ENCODE measurements around the gene CHST14. TPM values are rescaled to one million over a fixed set of nuclear protein-coding genes. Genes with fewer than 3 reads are reported as not detected.

CHST14 gene
- total RNA-seq, 1 experiment from 2014 or later: 30.2 TPM

- H3K27ac ChIP-seq: no peak overlapping the region
- peaks cover 3% of the 10 kb centered on the region for H3K4me1 ChIP-seq (replicated peaks)
Observed at GRCh38 chr15:40460404-40460803, 10.4 kb upstream of the CHST14 start.

GRCh38 chr15:40461958-40462357, 8.8 kb upstream of the CHST14 start:
- Histone ChIP-seq H3K9me3 (replicated peaks) (no peaks in the 10 kb centered on the region), H3K36me3 (peaks cover 54% of the 10 kb centered on the region), H3K4me1 (replicated peaks) (peaks cover 7% of the 10 kb centered on the region), H3K27me3 (replicated peaks) (no peaks in the 10 kb centered on the region), H3K27ac (no peak overlapping the region), H3K4me3 (no peak overlapping the region)
- no peak for DNase-seq (ENCODE audit: low read depth in 1 of 2, low spot score in 2 of 2)

More at GRCh38 chr15:40460404-40460803, 10.4 kb upstream of the CHST14 start:
- Histone ChIP-seq H3K9me3 (replicated peaks) (no peaks in the 10 kb centered on the region), H3K27me3 (replicated peaks) (no peaks in the 10 kb centered on the region), H3K4me3 (no peak overlapping the region), H3K36me3 (peaks cover 43% of the 10 kb centered on the region)
- no peak for DNase-seq (ENCODE audit: low read depth in 1 of 2, low spot score in 2 of 2)

GRCh38 chr15:40463279-40463678, 7.5 kb upstream of the CHST14 start:
- Histone ChIP-seq H3K36me3 (peaks cover 57% of the 10 kb centered on the region), H3K4me3 (no peak overlapping the region), H3K9me3 (replicated peaks) (no peaks in the 10 kb centered on the region), H3K27ac (no peak overlapping the region), H3K27me3 (replicated peaks) (no peaks in the 10 kb centered on the region), H3K4me1 (replicated peaks) (peaks cover 9% of the 10 kb centered on the region)
- no peak for DNase-seq (ENCODE audit: low read depth in 1 of 2, low spot score in 2 of 2)

GRCh38 chr15:40463886-40464545, 6.8 kb upstream of the CHST14 start:
- no peak for DNase-seq (ENCODE audit: low read depth in 1 of 2, low spot score in 2 of 2)
- peaks cover 53% of the 10 kb centered on the region for H3K36me3 ChIP-seq

GRCh38 chr15:40464595-40465185, 6.1 kb upstream of the CHST14 start:
- Histone ChIP-seq H3K36me3 (peaks cover 46% of the 10 kb centered on the region), H3K4me1 (replicated peaks) (peaks cover 10% of the 10 kb centered on the region), H3K27me3 (replicated peaks) (no peaks in the 10 kb centered on the region), H3K4me3 (no peak overlapping the region), H3K27ac (no peak overlapping the region), H3K9me3 (replicated peaks) (no peaks in the 10 kb centered on the region)
- no peak for DNase-seq (ENCODE audit: low read depth in 1 of 2, low spot score in 2 of 2)

More at GRCh38 chr15:40463886-40464545, 6.8 kb upstream of the CHST14 start:
- no peaks in the 10 kb centered on the region for H3K9me3 ChIP-seq (replicated peaks)
- H3K4me3 ChIP-seq: no peak overlapping the region
- H3K4me1 ChIP-seq (replicated peaks): peaks cover 9% of the 10 kb centered on the region
- no peak overlapping the region for H3K27ac ChIP-seq
- H3K27me3 ChIP-seq (replicated peaks): no peaks in the 10 kb centered on the region

GRCh38 chr15:40465939-40466338, 4.8 kb upstream of the CHST14 start:
- DNase-seq (ENCODE audit: low read depth in 1 of 2, low spot score in 2 of 2): no peak
- H3K27ac ChIP-seq: no peak overlapping the region

GRCh38 chr15:40466426-40467260, 4.1 kb upstream of the CHST14 start:
- H3K36me3 ChIP-seq: peaks cover 51% of the 10 kb centered on the region
- H3K27ac ChIP-seq: no peak overlapping the region
- peaks cover 25% of the 10 kb centered on the region for H3K4me1 ChIP-seq (replicated peaks)
- no peak for DNase-seq (ENCODE audit: low read depth in 1 of 2, low spot score in 2 of 2)
- no peaks in the 10 kb centered on the region for H3K27me3 ChIP-seq (replicated peaks)
- H3K4me3 ChIP-seq: no peak overlapping the region
- no peaks in the 10 kb centered on the region for H3K9me3 ChIP-seq (replicated peaks)

More at GRCh38 chr15:40465939-40466338, 4.8 kb upstream of the CHST14 start:
- Histone ChIP-seq H3K4me3 (no peak overlapping the region), H3K9me3 (replicated peaks) (no peaks in the 10 kb centered on the region), H3K36me3 (peaks cover 45% of the 10 kb centered on the region), H3K4me1 (replicated peaks) (peaks cover 20% of the 10 kb centered on the region), H3K27me3 (replicated peaks) (no peaks in the 10 kb centered on the region)

- H3K9me3 ChIP-seq (replicated peaks): no peaks in the 10 kb centered on the region
- no peak overlapping the region for H3K4me3 ChIP-seq
- peaks cover 51% of the 10 kb centered on the region for H3K36me3 ChIP-seq
- peaks cover 31% of the 10 kb centered on the region for H3K4me1 ChIP-seq (replicated peaks)
- H3K27ac ChIP-seq: no peak overlapping the region
- H3K27me3 ChIP-seq (replicated peaks): no peaks in the 10 kb centered on the region
- no peak for DNase-seq (ENCODE audit: low read depth in 1 of 2, low spot score in 2 of 2)
Observed at GRCh38 chr15:40467261-40467615, 3.5 kb upstream of the CHST14 start.

- Histone ChIP-seq H3K9me3 (replicated peaks) (no peaks in the 10 kb centered on the region), H3K27ac (no peak overlapping the region), H3K4me1 (replicated peaks) (peaks cover 37% of the 10 kb centered on the region), H3K27me3 (replicated peaks) (no peaks in the 10 kb centered on the region), H3K4me3 (no peak overlapping the region), H3K36me3 (peaks cover 44% of the 10 kb centered on the region)
- DNase-seq (ENCODE audit: low read depth in 1 of 2, low spot score in 2 of 2): no peak
Observed at GRCh38 chr15:40468898-40469331, 1.9 kb upstream of the CHST14 start.

GRCh38 chr15:40469776-40470390, 901 bp upstream of the CHST14 start:
- H3K4me1 ChIP-seq (replicated peaks): peaks cover 37% of the 10 kb centered on the region
- DNase-seq (ENCODE audit: low read depth in 1 of 2, low spot score in 2 of 2): peak in 1 of 2 experiments; percentile 12
- no peak overlapping the region for H3K4me3 ChIP-seq
- H3K9me3 ChIP-seq (replicated peaks): no peaks in the 10 kb centered on the region
- H3K36me3 ChIP-seq: peaks cover 34% of the 10 kb centered on the region
- H3K27me3 ChIP-seq (replicated peaks): no peaks in the 10 kb centered on the region
- H3K27ac ChIP-seq: peak overlapping the region; percentile 74

GRCh38 chr15:40471105-40471807, 472 bp downstream of the CHST14 start:
- peak; percentile 53 to 55 for DNase-seq (ENCODE audit: low read depth in 1 of 2, low spot score in 2 of 2)
- Histone ChIP-seq H3K4me3 (peak overlapping the region; percentile 73), H3K36me3 (peaks cover 25% of the 10 kb centered on the region), H3K27ac (peak overlapping the region; percentile 74), H3K9me3 (replicated peaks) (no peaks in the 10 kb centered on the region), H3K4me1 (replicated peaks) (peaks cover 37% of the 10 kb centered on the region), H3K27me3 (replicated peaks) (no peaks in the 10 kb centered on the region)

- Histone ChIP-seq H3K9me3 (replicated peaks) (no peaks in the 10 kb centered on the region), H3K4me3 (peak overlapping the region; percentile 73), H3K4me1 (replicated peaks) (peaks cover 32% of the 10 kb centered on the region), H3K27me3 (replicated peaks) (no peaks in the 10 kb centered on the region), H3K36me3 (peaks cover 20% of the 10 kb centered on the region), H3K27ac (peak overlapping the region; percentile 74; the same call in 1 of the 2 replicates)
- DNase-seq (ENCODE audit: low read depth in 1 of 2, low spot score in 2 of 2): no peak
Observed at GRCh38 chr15:40471808-40472150, 995 bp downstream of the CHST14 start.

- H3K36me3 ChIP-seq: peaks cover 16% of the 10 kb centered on the region
Observed at GRCh38 chr15:40472171-40472727, 1.5 kb downstream of the CHST14 start.

More at GRCh38 chr15:40472171-40472727, 1.5 kb downstream of the CHST14 start:
- peak overlapping the region; percentile 73 for H3K4me3 ChIP-seq
- no peak for DNase-seq (ENCODE audit: low read depth in 1 of 2, low spot score in 2 of 2)
- no peaks in the 10 kb centered on the region for H3K27me3 ChIP-seq (replicated peaks)
- no peak overlapping the region for H3K27ac ChIP-seq
- no peaks in the 10 kb centered on the region for H3K9me3 ChIP-seq (replicated peaks)
- peaks cover 28% of the 10 kb centered on the region for H3K4me1 ChIP-seq (replicated peaks)
